IMR-90 (cell line): Measurements from ENCODE around the gene TBC1D9B. TPM values are rescaled to one million over a fixed set of nuclear protein-coding genes. Genes with fewer than 3 reads are reported as not detected.

ENCODE experiments used
- ATAC-seq: fragments of 200-7000 bp; cut with Tn5 transposase; 2 replicates; pipeline ENCODE4 v1.9.1; 2020; ENCODE audit warnings: low read depth, mild to moderate bottlenecking, moderate library complexity
- BruUV-seq: library from RNA; stranded (reverse); fragments of 400-500 nt; replicated peaks from 2 replicates; lab custom pipeline; 2021; lab: Mats Ljungman, UMichigan
- CTCF ChIA-PET: fragments of 300-600 bp; formaldehyde crosslinking; extraction: SDS; loops from one replicate; lab custom pipeline; 2021; ENCODE audit warnings: antibody characterized with exemption; lab: Yijun Ruan, JAX
- POLR2A ChIA-PET: fragments of 300-600 bp; sonication (Branson Sonifier 250); formaldehyde crosslinking; loops from one replicate; lab custom pipeline; 2022; ENCODE audit warnings: antibody characterized with exemption; ENCODE audit not compliant: unreplicated experiment; lab: Charles Lee
- DNase-seq: peaks from one replicate; pipeline ENCODE4 v3.0.0; 2013
- H2AFZ ChIP-seq: replicated peaks from 2 replicates; pipeline ENCODE3; 2013; ENCODE audit warnings: low read length, mild to moderate bottlenecking; ENCODE audit not compliant: poor library complexity
- H2AK5ac ChIP-seq: 2 replicates; pipeline ENCODE4 v1.6.1; 2013; ENCODE audit warnings: low read depth, low read length, inconsistent platforms
- H2AK9ac ChIP-seq: replicated peaks from 2 replicates; pipeline ENCODE3; 2013; ENCODE audit warnings: mild to moderate bottlenecking, low read depth, low read length, moderate library complexity; ENCODE audit not compliant: poor library complexity
- H2BK120ac ChIP-seq: 2 replicates; pipeline ENCODE4 v1.6.1; 2013; ENCODE audit warnings: low read depth, low read length, inconsistent platforms
- H2BK15ac ChIP-seq: 3 replicates; pipeline ENCODE4 v1.6.1; 2013; ENCODE audit warnings: low read depth, low read length, inconsistent platforms
- H2BK20ac ChIP-seq: 2 replicates; pipeline ENCODE4 v1.6.1; 2013; ENCODE audit warnings: low read depth, mild to moderate bottlenecking, inconsistent platforms, low read length, moderate library complexity
- H2BK5ac ChIP-seq: 2 replicates; pipeline ENCODE4 v1.6.1; 2013; ENCODE audit warnings: mild to moderate bottlenecking, low read depth, low read length, inconsistent platforms; ENCODE audit not compliant: poor library complexity, severe bottlenecking
- H3K14ac ChIP-seq: replicated peaks from 2 replicates; pipeline ENCODE4 v1.6.1; 2013; ENCODE audit warnings: low read depth, low read length, inconsistent platforms
- H3K18ac ChIP-seq: 2 replicates; pipeline ENCODE4 v1.6.1; 2013; ENCODE audit warnings: low read depth, low read length, control low read depth
- H3K23ac ChIP-seq: 2 replicates; pipeline ENCODE4 v1.6.1; 2013; ENCODE audit warnings: low read depth, low read length, inconsistent platforms
- H3K27ac ChIP-seq: 2 replicates; pipeline ENCODE4 v1.5.1; 2013; ENCODE audit warnings: mild to moderate bottlenecking, control low read depth, low read length; ENCODE audit not compliant: insufficient read depth
- H3K27me3 ChIP-seq: 2 replicates; pipeline ENCODE4 v1.6.1; 2013; ENCODE audit warnings: low read length; ENCODE audit not compliant: control insufficient read depth, insufficient read depth
- H3K36me3 ChIP-seq: 2 replicates; pipeline ENCODE4 v1.6.1; 2013; ENCODE audit warnings: low read length, mixed read lengths; ENCODE audit not compliant: control insufficient read depth, insufficient read depth
- H3K4ac ChIP-seq: 2 replicates; pipeline ENCODE4 v1.6.1; 2013; ENCODE audit warnings: low read depth, low read length, inconsistent platforms
- H3K4me1 ChIP-seq: 2 replicates; pipeline ENCODE4 v1.6.1; 2013; ENCODE audit warnings: low read length, mixed read lengths; ENCODE audit not compliant: control insufficient read depth, insufficient read depth
- H3K4me2 ChIP-seq: 2 replicates; pipeline ENCODE4 v1.6.1; 2013; ENCODE audit warnings: low read depth, mild to moderate bottlenecking, control low read depth, low read length, moderate library complexity
- H3K4me3 ChIP-seq: 2 replicates; pipeline ENCODE4 v1.5.1; 2013; ENCODE audit warnings: low read depth, mild to moderate bottlenecking, control low read depth, low read length, moderate library complexity; ENCODE audit not compliant: insufficient read depth
- H3K56ac ChIP-seq: 2 replicates; pipeline ENCODE4 v1.6.1; 2013; ENCODE audit warnings: low read length, inconsistent platforms; ENCODE audit not compliant: insufficient read depth; ENCODE audit errors: extremely low read depth
- H3K79me1 ChIP-seq, 2 experiments: 2 replicates each; pipeline ENCODE4 v1.6.1; 2013; ENCODE audit warnings: low read length in 2 of 2, inconsistent platforms in 1 of 2, low read depth in 1 of 2
- H3K9ac ChIP-seq: 2 replicates; pipeline ENCODE4 v1.6.1; 2013; ENCODE audit warnings: low read depth, low read length, control low read depth
- H3K9me1 ChIP-seq: 2 replicates; pipeline ENCODE4 v1.6.1; 2013; ENCODE audit warnings: low read length, inconsistent platforms; ENCODE audit not compliant: insufficient read depth
- H3K9me3 ChIP-seq: 2 replicates; pipeline ENCODE4 v1.6.1; 2013; ENCODE audit warnings: low read length; ENCODE audit not compliant: control insufficient read depth, insufficient read depth
- H4K20me1 ChIP-seq: 2 replicates; pipeline ENCODE4 v1.6.1; 2013; ENCODE audit warnings: low read length, inconsistent platforms; ENCODE audit not compliant: insufficient read depth
- H4K5ac ChIP-seq: 2 replicates; pipeline ENCODE4 v1.6.1; 2013; ENCODE audit warnings: mild to moderate bottlenecking, low read depth, low read length, control low read depth
- H4K8ac ChIP-seq, 2 experiments: 2 replicates each; pipeline ENCODE4 v1.6.1; 2013; ENCODE audit warnings: low read depth in 2 of 2, low read length in 2 of 2, control low read depth in 1 of 2, inconsistent platforms in 1 of 2
- H4K91ac ChIP-seq: 2 replicates; pipeline ENCODE4 v1.6.1; 2013; ENCODE audit warnings: low read depth, low read length, inconsistent platforms; ENCODE audit not compliant: insufficient read depth
- FOS ChIP-seq: fragments of 150-350 bp; IDR thresholded peaks from 2 replicates; pipeline ENCODE4 v1.6.1; 2016; ENCODE audit warnings: low read depth, low read length
- MAZ ChIP-seq: IDR thresholded peaks from 2 replicates; pipeline ENCODE4 v1.6.1; 2012; ENCODE audit warnings: low read depth, mild to moderate bottlenecking, low read length, improper control_type of control experiment, moderate library complexity, borderline replicate concordance
- WGBS, 2 experiments: methylation state at CpG; one replicate each; pipeline versions ENCODE4 v1.1.5 to v1.1.7; 2013; ENCODE audit warnings: missing lambda C conversion rate in 2 of 2; ENCODE audit not compliant: insufficient read length in 1 of 2; ENCODE audit errors: extremely low coverage in 2 of 2; 5-methylcytosine and 5-hydroxymethylcytosine counted together
- dilution Hi-C: fragments of 300-500 bp; cut with HindIII; formaldehyde crosslinking; loops from one replicate; pipeline ENCODE4 v1.14.3; 2018; ENCODE audit warnings: low sequenced_read_pairs; ENCODE audit not compliant: unreplicated experiment
- in situ Hi-C: fragments of 300-500 bp; cut with MboI; formaldehyde crosslinking; loops from 3 replicates; pipeline ENCODE4 v1.14.3; 2019; ENCODE audit warnings: low sequenced_read_pairs, inconsistent platforms, mixed read lengths
- intact Hi-C: fragments of 100-400 bp; cut with micrococcal nuclease; formaldehyde crosslinking; loops from 2 replicates; pipeline ENCODE4 v1.10.0; 2022
- polyA plus RNA-seq, 3 experiments: library from polyadenylated mRNA; depleted of rRNA; stranded (reverse); fragments of >200 nt; gene quantifications; 2 replicates each; pipeline ENCODE4 v1.2.3, GENCODE V29; 2012; ENCODE audit warnings: low replicate concordance in 1 of 3
- total RNA-seq: library from RNA; depleted of rRNA; stranded (reverse); fragments of >200 nt; gene quantifications from 2 replicates; pipeline ENCODE4 v1.2.3, GENCODE V29; 2012
- TF ChIP-seq, protein P1 (sequence below): conservative IDR thresholded peaks from 2 replicates; pipeline ENCODE4 v1.5.1; 2012; ENCODE audit warnings: mild to moderate bottlenecking, low read depth, low read length, improper control_type of control experiment

The TBC1D9B gene
- total and polyA plus RNA-seq, 2 of the 4 experiments (the other 2 are of a cell fraction): 58.6 to 78.1 TPM

DNA sequence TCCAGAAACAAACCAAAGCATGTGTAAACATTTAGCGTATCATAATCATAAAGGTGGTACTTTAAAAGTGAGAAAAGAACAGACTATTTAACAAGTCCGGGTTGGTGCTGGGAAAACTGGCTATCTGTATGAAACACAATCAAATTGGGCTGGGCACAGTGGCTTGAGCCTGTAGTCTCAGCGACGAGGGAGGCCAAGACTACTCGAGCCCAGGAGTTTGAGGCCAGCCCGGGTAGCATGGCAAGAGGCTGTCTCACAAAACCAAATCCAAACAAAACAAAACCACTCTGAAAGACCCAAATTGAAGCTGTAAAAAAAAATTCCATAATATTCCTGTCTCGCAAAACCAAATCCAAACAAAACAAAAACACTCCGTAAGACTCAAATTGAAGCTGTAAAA, 53.3 kb downstream of the TBC1D9B start:
- intact Hi-C loops: no loop called here

More for the DNA sequence above, 53.3 kb downstream of the TBC1D9B start:
- Histone ChIP-seq H3K9me3 (no peaks in the 10 kb centered on the region), H2AK9ac (no peak overlapping the region), H3K56ac (no peak overlapping the region), H3K27me3 (no peaks in the 10 kb centered on the region), H3K9ac (no peak overlapping the region), H2BK20ac (no peak overlapping the region), H3K4me1 (no peaks in the 10 kb centered on the region), H3K4ac (no peak overlapping the region), H2BK15ac (no peak overlapping the region), H4K91ac (no peak overlapping the region), H3K27ac (no peak overlapping the region), H4K20me1 (no peaks in the 10 kb centered on the region; the same call in 1 of the 2 replicates), H2BK120ac (no peak overlapping the region), H3K36me3 (peaks cover 30% of the 10 kb centered on the region), H4K8ac (no peak overlapping the region), H3K18ac (no peak overlapping the region), H3K4me3 (no peak overlapping the region), H3K14ac (no peak overlapping the region), H4K5ac (no peak overlapping the region), H3K23ac (no peak overlapping the region), H3K4me2 (no peak overlapping the region), H3K9me1 (peaks cover 3% of the 10 kb centered on the region; the same call in 1 of the 2 replicates), H3K79me1 (peaks cover 12 to 27% of the 10 kb centered on the region in 2 experiments), H2AFZ (no peak overlapping the region), H2BK5ac (no peak overlapping the region), H2AK5ac (no peak overlapping the region)
- WGBS, 2 experiments: 92 to 100% methylated on average over 2 to 3 of the region's 8 CpGs
- TF ChIP-seq MAZ (no peak), FOS (no peak)
- TF ChIP-seq, protein P1, sequence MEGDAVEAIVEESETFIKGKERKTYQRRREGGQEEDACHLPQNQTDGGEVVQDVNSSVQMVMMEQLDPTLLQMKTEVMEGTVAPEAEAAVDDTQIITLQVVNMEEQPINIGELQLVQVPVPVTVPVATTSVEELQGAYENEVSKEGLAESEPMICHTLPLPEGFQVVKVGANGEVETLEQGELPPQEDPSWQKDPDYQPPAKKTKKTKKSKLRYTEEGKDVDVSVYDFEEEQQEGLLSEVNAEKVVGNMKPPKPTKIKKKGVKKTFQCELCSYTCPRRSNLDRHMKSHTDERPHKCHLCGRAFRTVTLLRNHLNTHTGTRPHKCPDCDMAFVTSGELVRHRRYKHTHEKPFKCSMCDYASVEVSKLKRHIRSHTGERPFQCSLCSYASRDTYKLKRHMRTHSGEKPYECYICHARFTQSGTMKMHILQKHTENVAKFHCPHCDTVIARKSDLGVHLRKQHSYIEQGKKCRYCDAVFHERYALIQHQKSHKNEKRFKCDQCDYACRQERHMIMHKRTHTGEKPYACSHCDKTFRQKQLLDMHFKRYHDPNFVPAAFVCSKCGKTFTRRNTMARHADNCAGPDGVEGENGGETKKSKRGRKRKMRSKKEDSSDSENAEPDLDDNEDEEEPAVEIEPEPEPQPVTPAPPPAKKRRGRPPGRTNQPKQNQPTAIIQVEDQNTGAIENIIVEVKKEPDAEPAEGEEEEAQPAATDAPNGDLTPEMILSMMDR: no peak
- no peak for DNase-seq
- dilution Hi-C loops (no loop called here), in situ Hi-C loops (no loop called here)
- CTCF ChIA-PET: interaction anchor here (0.9 kb wide), 1 partner anchor 17 kb away, joined by 3 read pairs; no protein-coding TSS in a partner anchor
- no TSS peak for BruUV-seq
- ATAC-seq: no peak
- POLR2A ChIA-PET: no interaction called here
